Vagina (tissue), 2 donors: ENCODE results near the gene DLEC1.

Source experiments
- POLR2A ChIP-seq, 2 donors: fragments of 450-650 bp; IDR thresholded peaks; one replicate each; pipeline ENCODE4 v1.6.1; 2017; ENCODE audit warnings: antibody characterized with exemption in 2 of 2, mild to moderate bottlenecking in 2 of 2, moderate library complexity in 2 of 2
- TF ChIP-seq, protein P1 (sequence below), 3 experiments: fragments of 450-650 bp in 2 of 3; fragments of 200-600 bp in 1 of 3; sonication (generic) in 1 of 3; IDR thresholded peaks; one replicate each; pipeline ENCODE4 v1.5.1; 2017 to 2019; ENCODE audit warnings: antibody characterized with exemption in 3 of 3, mild to moderate bottlenecking in 2 of 3, moderate library complexity in 2 of 3

DNA sequence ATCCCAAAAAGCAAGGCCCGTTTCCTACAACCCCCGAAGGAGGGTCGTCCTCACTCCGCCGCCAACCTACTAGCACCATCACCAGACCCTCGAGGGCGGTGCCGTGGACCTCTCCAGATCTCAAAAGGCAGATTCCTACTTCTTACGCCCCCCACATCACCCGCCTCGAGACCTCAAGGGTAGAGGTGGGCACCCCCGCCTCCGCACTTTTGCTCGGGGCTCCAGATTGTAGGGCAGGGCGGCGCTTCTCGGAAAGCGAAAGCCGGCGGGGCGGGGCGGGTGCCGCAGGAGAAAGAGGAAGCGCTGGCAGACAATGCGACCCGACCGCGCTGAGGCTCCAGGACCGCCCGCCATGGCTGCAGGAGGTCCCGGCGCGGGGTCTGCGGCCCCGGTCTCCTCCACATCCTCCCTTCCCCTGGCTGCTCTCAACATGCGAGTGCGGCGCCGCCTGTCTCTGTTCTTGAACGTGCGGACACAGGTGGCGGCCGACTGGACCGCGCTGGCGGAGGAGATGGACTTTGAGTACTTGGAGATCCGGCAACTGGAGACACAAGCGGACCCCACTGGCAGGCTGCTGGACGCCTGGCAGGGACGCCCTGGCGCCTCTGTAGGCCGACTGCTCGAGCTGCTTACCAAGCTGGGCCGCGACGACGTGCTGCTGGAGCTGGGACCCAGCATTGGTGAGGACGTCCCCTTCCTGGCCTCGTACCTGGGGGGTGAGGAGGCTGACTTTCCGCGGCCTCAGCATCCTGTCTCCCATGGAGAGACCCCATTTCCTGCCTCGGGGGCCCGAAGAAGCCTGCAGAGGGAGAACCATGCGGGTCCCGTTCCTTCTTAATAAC lies 99.6 kb downstream of the DLEC1 start, which contains the start of gene MYD88:
- TF ChIP-seq, protein P1, sequence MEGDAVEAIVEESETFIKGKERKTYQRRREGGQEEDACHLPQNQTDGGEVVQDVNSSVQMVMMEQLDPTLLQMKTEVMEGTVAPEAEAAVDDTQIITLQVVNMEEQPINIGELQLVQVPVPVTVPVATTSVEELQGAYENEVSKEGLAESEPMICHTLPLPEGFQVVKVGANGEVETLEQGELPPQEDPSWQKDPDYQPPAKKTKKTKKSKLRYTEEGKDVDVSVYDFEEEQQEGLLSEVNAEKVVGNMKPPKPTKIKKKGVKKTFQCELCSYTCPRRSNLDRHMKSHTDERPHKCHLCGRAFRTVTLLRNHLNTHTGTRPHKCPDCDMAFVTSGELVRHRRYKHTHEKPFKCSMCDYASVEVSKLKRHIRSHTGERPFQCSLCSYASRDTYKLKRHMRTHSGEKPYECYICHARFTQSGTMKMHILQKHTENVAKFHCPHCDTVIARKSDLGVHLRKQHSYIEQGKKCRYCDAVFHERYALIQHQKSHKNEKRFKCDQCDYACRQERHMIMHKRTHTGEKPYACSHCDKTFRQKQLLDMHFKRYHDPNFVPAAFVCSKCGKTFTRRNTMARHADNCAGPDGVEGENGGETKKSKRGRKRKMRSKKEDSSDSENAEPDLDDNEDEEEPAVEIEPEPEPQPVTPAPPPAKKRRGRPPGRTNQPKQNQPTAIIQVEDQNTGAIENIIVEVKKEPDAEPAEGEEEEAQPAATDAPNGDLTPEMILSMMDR (IDR thresholded peaks at IDR 0.05): no peak
- peak in 1 of 2 donors; percentile 49 for TF ChIP-seq POLR2A (IDR thresholded peaks at IDR 0.05)
